ENCODE results near the gene MBD3.

DNA sequence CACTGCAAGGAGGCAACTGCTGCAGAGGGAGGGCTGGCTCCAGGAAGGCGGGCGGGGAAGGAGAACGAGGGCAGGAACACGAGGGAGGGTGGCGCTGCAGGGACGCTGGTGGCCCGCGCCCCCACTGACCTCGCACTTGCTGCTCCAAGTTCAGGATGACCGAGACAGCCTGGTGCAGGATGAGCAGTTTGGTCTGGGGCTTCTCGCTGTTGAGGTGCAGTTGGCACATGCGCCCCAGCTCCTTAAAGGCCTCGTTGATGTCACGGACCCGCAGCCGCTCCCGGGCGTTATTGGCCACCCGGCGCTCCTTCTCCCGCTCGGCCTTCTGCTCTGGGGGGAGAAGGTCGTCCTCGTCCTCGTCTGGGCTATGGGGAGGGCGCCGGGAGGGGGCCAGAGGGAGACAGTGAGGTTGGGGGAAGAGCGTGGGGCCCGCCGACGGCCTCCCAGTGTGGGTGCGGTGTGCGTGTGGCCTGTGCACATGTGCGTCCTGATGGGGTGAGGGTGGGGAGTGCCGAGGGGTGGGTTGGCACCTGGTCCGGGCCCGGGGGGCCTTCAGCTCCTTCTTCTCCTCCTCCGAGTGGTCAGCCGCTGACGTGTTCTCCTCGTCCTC lies 22.6 kb upstream of the MBD3 start:
- TF ChIP-seq, protein P1, sequence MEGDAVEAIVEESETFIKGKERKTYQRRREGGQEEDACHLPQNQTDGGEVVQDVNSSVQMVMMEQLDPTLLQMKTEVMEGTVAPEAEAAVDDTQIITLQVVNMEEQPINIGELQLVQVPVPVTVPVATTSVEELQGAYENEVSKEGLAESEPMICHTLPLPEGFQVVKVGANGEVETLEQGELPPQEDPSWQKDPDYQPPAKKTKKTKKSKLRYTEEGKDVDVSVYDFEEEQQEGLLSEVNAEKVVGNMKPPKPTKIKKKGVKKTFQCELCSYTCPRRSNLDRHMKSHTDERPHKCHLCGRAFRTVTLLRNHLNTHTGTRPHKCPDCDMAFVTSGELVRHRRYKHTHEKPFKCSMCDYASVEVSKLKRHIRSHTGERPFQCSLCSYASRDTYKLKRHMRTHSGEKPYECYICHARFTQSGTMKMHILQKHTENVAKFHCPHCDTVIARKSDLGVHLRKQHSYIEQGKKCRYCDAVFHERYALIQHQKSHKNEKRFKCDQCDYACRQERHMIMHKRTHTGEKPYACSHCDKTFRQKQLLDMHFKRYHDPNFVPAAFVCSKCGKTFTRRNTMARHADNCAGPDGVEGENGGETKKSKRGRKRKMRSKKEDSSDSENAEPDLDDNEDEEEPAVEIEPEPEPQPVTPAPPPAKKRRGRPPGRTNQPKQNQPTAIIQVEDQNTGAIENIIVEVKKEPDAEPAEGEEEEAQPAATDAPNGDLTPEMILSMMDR (IDR thresholded peaks at IDR 0.05): no peak
- no peak for TF ChIP-seq ZFX (IDR thresholded peaks at IDR 0.05; ENCODE audit: borderline replicate concordance)
